Tibial artery (tissue), 4 donors: Measurements from ENCODE around the gene SF3B1.
"Not testable (repeated sequence)": the region's sequence is repeated elsewhere in the genome, so short reads cannot be mapped to it uniquely, and the experiment has no call there.

Experiments used
- DNase-seq, 2 donors: peaks; one replicate each; pipeline ENCODE4 v3.0.0-alpha.2; 2019
- H3K27ac ChIP-seq, 2 donors: fragments of 200-600 bp; sonication (generic) in 1 of 2; 1 replicate in 1 of 2; 2 replicates in 1 of 2; pipeline ENCODE4 v1.5.1; 2018 to 2019; ENCODE audit warnings: mild to moderate bottlenecking in 1 of 2
- H3K27me3 ChIP-seq, 2 donors: fragments of 200-600 bp; sonication (generic) in 1 of 2; one replicate each; pipeline versions ENCODE4 v1.5.1 to v1.6.0; 2016 to 2019
- H3K36me3 ChIP-seq, 3 donors: fragments of 200-600 bp; sonication (generic) in 2 of 3; one replicate each; pipeline ENCODE4 v1.5.1; 2016 to 2019; ENCODE audit warnings: mild to moderate bottlenecking in 2 of 3
- H3K4me1 ChIP-seq, 4 donors: fragments of 200-600 bp; sonication (generic) in 2 of 4; 1 replicate in 3 of 4; 2 replicates in 1 of 4; pipeline ENCODE4 v1.5.1; 2016 to 2019
- H3K4me3 ChIP-seq, 2 donors: fragments of 200-600 bp; sonication (generic) in 1 of 2; 1 replicate in 1 of 2; 2 replicates in 1 of 2; pipeline ENCODE4 v1.5.1; 2018 to 2019; ENCODE audit warnings: mild to moderate bottlenecking in 2 of 2
- H3K9me3 ChIP-seq, 3 donors: fragments of 200-600 bp; sonication (generic) in 1 of 3; one replicate each; pipeline ENCODE4 v1.5.1; 2016 to 2019
- CTCF ChIP-seq, 2 experiments: fragments of 200-600 bp in 1 of 2; fragments of 450-650 bp in 1 of 2; IDR thresholded peaks; one replicate each; pipeline ENCODE4 v1.5.1; 2017 to 2019; ENCODE audit warnings: antibody characterized with exemption in 2 of 2, mild to moderate bottlenecking in 1 of 2, moderate library complexity in 1 of 2
- intact Hi-C: fragments of 100-400 bp; cut with DNase I; formaldehyde crosslinking; loops from one replicate; pipeline ENCODE4 v1.15.0; 2023; ENCODE audit warnings: low total_unique reads

The SF3B1 gene

GRCh38 chr2:197345846-197346370 is 88.9 kb downstream of the SF3B1 start:
- H3K9me3 ChIP-seq, result no peaks in the 10 kb centered on the region
- no peaks in the 10 kb centered on the region for H3K4me1 ChIP-seq
- DNase-seq, result no peak
- TF ChIP-seq CTCF (IDR thresholded peaks at IDR 0.05), result no peak
- no peak overlapping the region for H3K4me3 ChIP-seq
- no peaks in the 10 kb centered on the region for H3K27me3 ChIP-seq
- intact Hi-C loops, result no loop called here
- no peaks in the 10 kb centered on the region for H3K36me3 ChIP-seq
- H3K27ac ChIP-seq, result no peak overlapping the region

- intact Hi-C loops, H3K4me1 ChIP-seq, DNase-seq, H3K27ac ChIP-seq, H3K4me3 ChIP-seq, H3K9me3 ChIP-seq, H3K27me3 ChIP-seq, H3K36me3 ChIP-seq: not testable (repeated sequence)
These were observed 90.9 kb downstream of the SF3B1 start for GRCh38 chr2:197343968-197344367.

GRCh38 chr2:197340591-197340990 is 94.2 kb downstream of the SF3B1 start:
- Histone ChIP-seq H3K9me3 (no peaks in the 10 kb centered on the region), H3K27me3 (no peaks in the 10 kb centered on the region), H3K4me3 (no peak overlapping the region), H3K4me1 (no peaks in the 10 kb centered on the region), H3K27ac (no peak overlapping the region), H3K36me3 (no peaks in the 10 kb centered on the region)
- no peak for TF ChIP-seq CTCF (IDR thresholded peaks at IDR 0.05)
- intact Hi-C loops, result no loop called here
- DNase-seq, result no peak
